Posterior cingulate gyrus (tissue), 11 donors: ENCODE data around the gene ZNF264.
"Not testable (repeated sequence)": the region's sequence is repeated elsewhere in the genome, so short reads cannot be mapped to it uniquely, and the experiment has no call there.

Experiments
- DNase-seq, 10 donors: peaks; one replicate each; pipeline versions ENCODE4 v3.0.0 to v3.0.0-alpha.2; 2020 to 2021; ENCODE audit warnings: mixed read lengths in 3 of 10
- intact Hi-C: fragments of 100-400 bp; cut with DNase I; formaldehyde crosslinking; loops from one replicate; pipeline ENCODE4 v1.15.1; 2023

Gene ZNF264

GRCh38 chr19:57242821-57243220 lies 51.5 kb downstream of the ZNF264 start:
- intact Hi-C loops: no loop called here
- no peak for DNase-seq

GRCh38 chr19:57244513-57244912 lies 53.2 kb downstream of the ZNF264 start:
- intact Hi-C loops: no loop called here
- no peak for DNase-seq

- intact Hi-C loops: no loop called here
- no peak for DNase-seq
These were observed 53.8 kb downstream of the ZNF264 start for GRCh38 chr19:57245066-57245465.

GRCh38 chr19:57245959-57246358 lies 54.7 kb downstream of the ZNF264 start:
- intact Hi-C loops: no loop called here

GRCh38 chr19:57248646-57249045 lies 57.3 kb downstream of the ZNF264 start:
- no peak for DNase-seq
- intact Hi-C loops: no loop called here

More at GRCh38 chr19:57245959-57246358, 54.7 kb downstream of the ZNF264 start:
- DNase-seq: no peak

GRCh38 chr19:57249329-57249728 lies 58.0 kb downstream of the ZNF264 start:
- intact Hi-C loops: no loop called here
- no peak for DNase-seq

- intact Hi-C loops, DNase-seq: not testable (repeated sequence)
These were observed 62.5 kb downstream of the ZNF264 start for GRCh38 chr19:57253767-57254166.

- intact Hi-C loops: no loop called here
- no peak for DNase-seq
These were observed 70.7 kb downstream of the ZNF264 start for GRCh38 chr19:57262044-57262443.

GRCh38 chr19:57263244-57263741 lies 72.0 kb downstream of the ZNF264 start:
- intact Hi-C loops: no loop called here
- DNase-seq: no peak

GRCh38 chr19:57267291-57267690 lies 76.0 kb downstream of the ZNF264 start:
- intact Hi-C loops: no loop called here
- DNase-seq: no peak

- no peak for DNase-seq
- intact Hi-C loops: no loop called here
These were observed 78.4 kb downstream of the ZNF264 start for GRCh38 chr19:57269515-57270250.

GRCh38 chr19:57271280-57271679 lies 80.0 kb downstream of the ZNF264 start:
- intact Hi-C loops: no loop called here

More at GRCh38 chr19:57271280-57271679, 80.0 kb downstream of the ZNF264 start:
- no peak for DNase-seq
